Measurements from ENCODE around the gene MMP23B. TPM values are rescaled to one million over a fixed set of nuclear protein-coding genes. Genes with fewer than 3 reads are reported as not detected.

MMP23B gene
- total and polyA plus RNA-seq, 9 donors, result 0.88 to 128 (median 67.3) TPM

DNA sequence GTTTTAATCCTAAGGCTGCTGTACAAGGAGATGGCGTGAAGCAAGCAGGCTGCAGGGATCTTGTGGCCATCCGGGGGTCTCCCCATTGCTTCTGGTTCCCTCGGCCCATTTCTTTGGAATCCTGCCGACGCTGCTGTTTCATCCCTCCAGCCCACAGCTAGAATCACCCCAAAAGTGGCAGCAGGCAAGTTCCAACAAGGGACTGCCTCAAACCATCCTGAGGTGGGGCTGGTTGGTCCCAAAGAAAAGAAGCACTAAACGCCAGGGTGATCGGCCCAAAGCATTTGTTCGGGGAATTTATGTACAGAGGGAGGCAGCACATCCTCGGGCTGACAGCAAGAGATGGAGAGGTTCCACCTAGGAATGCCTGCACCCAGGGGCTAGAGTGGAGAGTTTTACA lies 21.2 kb upstream of the MMP23B start:
- H3K4me3 ChIP-seq, result no peak overlapping the region
- peak overlapping the region in 1 of 2 donors; percentile 48 for H3K27ac ChIP-seq
- H3K9me3 ChIP-seq, result no peaks in the 10 kb centered on the region
- 28 to 56% (median 29%) methylated on average over 9 of the region's 9 CpGs for WGBS, 3 donors
- TF ChIP-seq POLR2A (IDR thresholded peaks at IDR 0.05), result no peak
- TF ChIP-seq, protein P1, sequence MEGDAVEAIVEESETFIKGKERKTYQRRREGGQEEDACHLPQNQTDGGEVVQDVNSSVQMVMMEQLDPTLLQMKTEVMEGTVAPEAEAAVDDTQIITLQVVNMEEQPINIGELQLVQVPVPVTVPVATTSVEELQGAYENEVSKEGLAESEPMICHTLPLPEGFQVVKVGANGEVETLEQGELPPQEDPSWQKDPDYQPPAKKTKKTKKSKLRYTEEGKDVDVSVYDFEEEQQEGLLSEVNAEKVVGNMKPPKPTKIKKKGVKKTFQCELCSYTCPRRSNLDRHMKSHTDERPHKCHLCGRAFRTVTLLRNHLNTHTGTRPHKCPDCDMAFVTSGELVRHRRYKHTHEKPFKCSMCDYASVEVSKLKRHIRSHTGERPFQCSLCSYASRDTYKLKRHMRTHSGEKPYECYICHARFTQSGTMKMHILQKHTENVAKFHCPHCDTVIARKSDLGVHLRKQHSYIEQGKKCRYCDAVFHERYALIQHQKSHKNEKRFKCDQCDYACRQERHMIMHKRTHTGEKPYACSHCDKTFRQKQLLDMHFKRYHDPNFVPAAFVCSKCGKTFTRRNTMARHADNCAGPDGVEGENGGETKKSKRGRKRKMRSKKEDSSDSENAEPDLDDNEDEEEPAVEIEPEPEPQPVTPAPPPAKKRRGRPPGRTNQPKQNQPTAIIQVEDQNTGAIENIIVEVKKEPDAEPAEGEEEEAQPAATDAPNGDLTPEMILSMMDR (IDR thresholded peaks at IDR 0.05), result no peak
- peaks cover 9% of the 10 kb centered on the region for H3K4me1 ChIP-seq (ENCODE audit: insufficient read depth)
- no peaks in the 10 kb centered on the region for H3K27me3 ChIP-seq
- DNase-seq, result no peak
- no peaks in the 10 kb centered on the region for H3K36me3 ChIP-seq
- intact Hi-C loops (cut with DNase I), result no loop called here

DNA sequence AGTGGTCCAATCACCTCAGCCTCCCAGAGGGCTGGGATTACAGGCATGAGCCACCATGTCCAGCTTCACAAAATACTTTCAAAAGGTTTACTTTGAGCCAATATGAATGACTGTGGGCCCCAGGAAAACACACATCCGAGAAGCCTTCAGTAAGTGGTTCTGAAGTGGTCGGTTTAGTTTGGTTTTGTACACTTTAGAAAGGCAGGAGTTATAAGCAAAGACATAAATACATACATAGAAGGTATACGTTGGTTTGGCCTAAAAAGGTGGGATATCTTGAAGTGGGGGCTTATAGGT lies 19.9 kb upstream of the MMP23B start:
- TF ChIP-seq, protein P1 (IDR thresholded peaks at IDR 0.05), result no peak
- TF ChIP-seq EP300 (IDR thresholded peaks at IDR 0.05), result no peak
- H3K27me3 ChIP-seq, result no peaks in the 10 kb centered on the region
- intact Hi-C loops (cut with DNase I), result no loop called here
- whole genome bisulfite sequencing, 3 donors, result 80 to 83% (median 82%) methylated on average over 3 of the region's 3 CpGs
- no peak overlapping the region for H3K4me3 ChIP-seq
- peaks cover 15% of the 10 kb centered on the region for H3K4me1 ChIP-seq (ENCODE audit: insufficient read depth)
- H3K36me3 ChIP-seq, result no peaks in the 10 kb centered on the region
- peak overlapping the region in 1 of 2 donors; percentile 48 for H3K27ac ChIP-seq
- DNase-seq, result peak in 1 of 5 donors; percentile 8
- H3K9me3 ChIP-seq, result no peaks in the 10 kb centered on the region

DNA sequence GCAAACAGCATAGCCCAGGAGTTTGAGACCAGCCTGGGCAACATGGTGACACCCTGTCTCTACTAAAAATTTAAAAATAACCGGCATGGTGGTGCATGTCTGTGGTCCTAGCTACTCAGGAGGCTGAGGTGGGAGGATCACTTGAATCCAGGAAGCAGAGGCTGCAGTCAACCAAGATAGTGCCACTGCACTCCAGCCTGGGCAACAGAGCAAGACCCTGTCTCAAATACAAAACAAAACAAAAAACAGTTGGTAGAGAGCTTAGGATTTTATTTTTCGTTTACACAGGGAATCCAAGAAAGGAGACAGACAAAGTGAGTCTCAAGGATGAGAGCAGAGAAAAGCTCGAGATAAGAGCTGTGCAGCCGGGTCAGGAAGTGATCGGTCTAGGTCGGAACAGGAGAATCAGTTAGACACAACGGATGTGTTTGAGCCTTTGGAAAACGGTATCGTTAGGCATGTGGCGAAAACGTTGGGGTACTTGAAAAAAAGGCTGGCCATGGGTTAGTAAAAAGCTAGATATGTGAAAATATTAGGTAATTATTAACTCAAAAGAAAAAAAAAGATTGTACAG lies 18.4 kb upstream of the MMP23B start:
- Histone ChIP-seq H3K27me3 (no peaks in the 10 kb centered on the region), H3K36me3 (no peaks in the 10 kb centered on the region), H3K27ac (no peak overlapping the region), H3K4me3 (peak overlapping the region; percentile 92), H3K9me3 (no peaks in the 10 kb centered on the region), H3K4me1 (ENCODE audit: insufficient read depth) (peaks cover 15% of the 10 kb centered on the region)
- intact Hi-C loops (cut with DNase I), result no loop called here
- TF ChIP-seq EP300 (IDR thresholded peaks at IDR 0.05) (no peak), POLR2A (IDR thresholded peaks at IDR 0.05) (no peak)
- TF ChIP-seq, protein P1 (IDR thresholded peaks at IDR 0.05), result no peak
- 28 to 59% (median 33%) methylated on average over 11 of the region's 11 CpGs for WGBS, 3 donors
- DNase-seq, result no peak

DNA sequence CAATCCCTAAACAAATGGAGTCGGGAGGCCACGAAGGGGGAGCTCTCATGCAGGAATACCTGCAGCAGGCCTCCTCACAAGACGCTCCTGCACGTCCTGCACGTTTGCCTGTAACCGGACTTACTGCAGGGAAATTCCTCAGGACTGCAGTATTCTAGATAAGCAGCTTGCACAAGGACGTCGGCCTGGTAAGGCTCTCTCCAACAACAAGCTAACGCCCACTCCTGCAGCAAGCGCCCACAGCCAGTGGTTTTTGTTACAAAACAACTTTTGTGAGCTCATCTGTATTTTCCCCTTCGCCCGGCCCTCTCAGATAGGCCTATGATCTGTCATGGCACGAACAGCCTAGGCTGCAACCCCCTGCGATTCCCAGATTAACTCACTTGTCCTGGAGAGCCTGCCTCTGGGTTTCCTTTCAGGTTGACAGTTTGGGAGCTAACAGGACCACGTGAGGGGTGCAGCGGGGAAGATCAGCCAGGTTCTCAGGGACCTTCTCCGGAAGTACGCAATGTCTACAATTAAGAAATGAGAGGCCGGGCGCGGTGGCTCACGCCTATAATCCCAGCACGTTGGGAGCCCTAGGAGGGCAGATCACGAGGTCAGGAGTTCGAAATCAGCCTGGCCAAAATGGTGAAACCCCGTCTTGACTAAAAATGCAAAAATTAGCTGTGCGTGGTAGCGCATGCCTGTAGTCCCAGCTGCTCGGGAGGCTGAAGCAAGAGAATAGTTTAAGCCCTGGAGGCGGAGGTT lies 17.6 kb upstream of the MMP23B start:
- peak in 4 of 5 donors; percentile 51 to 73 (median 63) for DNase-seq
- intact Hi-C loops (cut with DNase I), result no loop called here
- H3K4me1 ChIP-seq (ENCODE audit: insufficient read depth), result peaks cover 15% of the 10 kb centered on the region
- H3K4me3 ChIP-seq, result peak overlapping the region; percentile 92
- no peaks in the 10 kb centered on the region for H3K27me3 ChIP-seq
- no peaks in the 10 kb centered on the region for H3K36me3 ChIP-seq
- TF ChIP-seq POLR2A (IDR thresholded peaks at IDR 0.05) (no peak), EP300 (IDR thresholded peaks at IDR 0.05) (no peak)
- TF ChIP-seq, protein P1 (IDR thresholded peaks at IDR 0.05), result no peak
- peak overlapping the region in 1 of 2 donors; percentile 100 for H3K27ac ChIP-seq
- WGBS, 3 donors, result 2 to 11% (median 2%) methylated on average over 30 of the region's 30 CpGs
- no peaks in the 10 kb centered on the region for H3K9me3 ChIP-seq

Measured in ovary (tissue), 9 donors.